Activated CD4-positive, alpha-beta T cell treated with anti-CD3 and anti-CD28 coated beads, Interleukin-2, amount 50 U/mL, for 16 hours (primary cell): ENCODE results near the gene KRT12.
"Not testable (repeated sequence)": the region's sequence is repeated elsewhere in the genome, so short reads cannot be mapped to it uniquely, and the experiment has no call there.

Source experiments
- DNase-seq: peaks from one replicate; pipeline ENCODE4 v3.0.0-alpha.2; 2020

KRT12 gene

GRCh38 chr17:40883626-40884334, 16.8 kb upstream of the KRT12 start:
- no peak for DNase-seq

DNA sequence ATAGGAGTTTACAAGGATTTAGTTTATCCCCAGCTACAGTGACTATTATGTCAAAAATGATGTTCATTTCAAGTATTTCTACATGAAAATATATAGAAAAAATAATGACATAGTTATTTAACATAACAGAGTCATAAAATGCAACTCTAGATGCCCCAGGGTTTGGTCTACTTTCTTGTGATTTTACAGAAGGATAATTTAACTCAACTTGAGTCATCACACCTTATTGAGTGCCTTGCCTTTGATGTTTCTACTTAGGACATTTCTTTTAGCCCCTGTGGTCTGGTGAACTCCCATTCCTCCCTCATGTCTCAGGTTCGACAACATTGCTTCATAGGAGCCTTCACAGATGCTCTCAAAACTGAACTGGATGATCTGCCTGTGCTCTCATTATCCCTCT, 16.0 kb upstream of the KRT12 start:
- DNase-seq: no peak

- no peak for DNase-seq
Observed at GRCh38 chr17:40879026-40879425, 12.0 kb upstream of the KRT12 start.

DNA sequence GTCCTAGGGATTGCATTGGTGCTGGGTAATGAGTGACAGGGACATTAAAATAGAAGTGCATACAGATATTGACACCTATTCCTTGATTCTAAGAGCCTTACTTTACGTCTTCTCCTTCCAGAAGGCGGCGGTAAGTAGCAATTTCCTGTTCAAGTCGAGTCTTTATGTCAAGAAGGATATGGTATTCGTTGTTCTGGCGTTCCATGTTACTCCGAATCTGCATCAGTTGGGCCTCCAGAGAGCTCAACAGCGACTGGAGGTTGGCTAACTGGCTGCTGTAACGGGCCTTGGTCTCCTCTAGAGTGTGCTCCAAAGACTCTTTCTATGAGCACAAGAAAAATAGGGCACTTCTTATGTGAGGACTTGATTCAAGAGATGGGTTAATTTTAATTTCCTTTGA, 11.0 kb upstream of the KRT12 start:
- DNase-seq: no peak

DNA sequence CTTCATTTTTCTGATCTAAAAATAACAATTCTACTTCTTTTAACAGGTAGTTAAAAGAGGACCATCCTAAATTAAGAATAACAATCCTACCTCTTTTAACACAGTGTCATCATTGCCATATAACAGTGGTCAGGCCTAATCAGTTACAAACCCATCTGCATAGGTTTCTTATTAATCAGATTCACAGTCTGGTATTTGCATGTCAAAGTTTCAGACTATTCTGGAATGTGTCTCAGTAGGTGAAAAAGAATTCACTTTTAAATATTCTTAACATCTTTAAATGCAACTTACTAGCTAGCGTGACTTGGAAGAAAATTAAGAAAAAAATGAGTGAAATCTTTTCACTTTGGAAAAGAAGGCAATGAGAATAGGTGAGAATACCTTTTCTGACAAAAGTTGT, 6.8 kb upstream of the KRT12 start:
- no peak for DNase-seq

GRCh38 chr17:40873255-40873654, 6.2 kb upstream of the KRT12 start:
- no peak for DNase-seq

DNA sequence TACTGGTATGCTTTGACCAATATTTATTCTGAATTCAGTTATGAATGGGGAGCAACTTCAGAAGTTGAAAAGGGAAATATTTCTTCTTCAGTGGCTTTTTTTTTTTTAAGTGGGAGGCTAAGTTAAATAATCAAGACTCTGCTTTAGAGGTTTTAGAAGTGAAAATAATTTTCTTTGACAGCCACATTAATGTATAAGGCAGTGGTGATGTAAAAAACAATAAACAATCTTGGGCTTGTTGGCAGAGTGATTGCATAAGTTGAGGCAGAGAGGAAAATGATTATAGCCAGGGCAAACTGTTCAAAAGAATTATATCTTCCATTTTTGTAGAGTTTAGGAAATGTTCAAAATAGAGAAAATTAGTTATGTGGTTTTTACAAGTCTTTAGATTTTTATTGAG, 5.4 kb upstream of the KRT12 start:
- DNase-seq: no peak

DNA sequence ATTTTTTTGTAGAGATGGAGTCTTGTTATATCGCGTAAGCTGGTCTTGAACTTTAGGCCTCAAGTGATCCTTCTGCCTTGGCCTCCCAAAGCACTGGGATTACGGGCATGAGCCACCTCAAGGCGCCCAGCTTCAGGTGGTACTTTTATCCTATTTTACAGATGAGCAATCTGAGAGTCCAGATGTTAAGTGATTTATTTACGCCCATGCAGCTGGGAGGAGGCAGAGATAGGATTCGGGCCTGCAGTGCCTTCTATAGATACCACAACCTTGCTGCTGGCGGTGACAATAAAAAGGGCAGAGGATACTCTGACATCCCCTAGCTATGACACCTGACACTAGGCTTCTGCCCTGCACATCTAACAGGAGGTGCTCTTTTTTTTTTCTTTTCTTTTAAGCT, 4.3 kb upstream of the KRT12 start:
- no peak for DNase-seq

DNA sequence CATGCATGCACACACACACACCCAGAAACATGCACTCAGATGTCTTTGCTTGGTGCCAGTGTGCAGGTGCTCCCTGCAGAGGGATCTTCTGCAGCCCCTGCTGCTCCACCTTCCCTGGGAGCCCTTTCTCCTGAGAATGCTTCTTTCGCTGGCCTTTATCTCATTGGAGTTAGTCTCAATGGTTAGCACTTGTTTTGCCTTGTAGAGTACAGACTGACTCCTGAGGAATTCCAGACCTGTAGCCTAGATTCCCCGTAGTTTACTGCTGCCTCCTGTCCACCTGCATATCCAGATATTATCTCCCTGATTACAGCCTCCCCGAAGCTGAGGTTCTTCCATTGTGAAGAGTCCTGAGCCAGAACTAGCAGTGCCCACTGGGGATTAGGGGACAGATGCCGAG, 3.1 kb upstream of the KRT12 start:
- no peak for DNase-seq

DNA sequence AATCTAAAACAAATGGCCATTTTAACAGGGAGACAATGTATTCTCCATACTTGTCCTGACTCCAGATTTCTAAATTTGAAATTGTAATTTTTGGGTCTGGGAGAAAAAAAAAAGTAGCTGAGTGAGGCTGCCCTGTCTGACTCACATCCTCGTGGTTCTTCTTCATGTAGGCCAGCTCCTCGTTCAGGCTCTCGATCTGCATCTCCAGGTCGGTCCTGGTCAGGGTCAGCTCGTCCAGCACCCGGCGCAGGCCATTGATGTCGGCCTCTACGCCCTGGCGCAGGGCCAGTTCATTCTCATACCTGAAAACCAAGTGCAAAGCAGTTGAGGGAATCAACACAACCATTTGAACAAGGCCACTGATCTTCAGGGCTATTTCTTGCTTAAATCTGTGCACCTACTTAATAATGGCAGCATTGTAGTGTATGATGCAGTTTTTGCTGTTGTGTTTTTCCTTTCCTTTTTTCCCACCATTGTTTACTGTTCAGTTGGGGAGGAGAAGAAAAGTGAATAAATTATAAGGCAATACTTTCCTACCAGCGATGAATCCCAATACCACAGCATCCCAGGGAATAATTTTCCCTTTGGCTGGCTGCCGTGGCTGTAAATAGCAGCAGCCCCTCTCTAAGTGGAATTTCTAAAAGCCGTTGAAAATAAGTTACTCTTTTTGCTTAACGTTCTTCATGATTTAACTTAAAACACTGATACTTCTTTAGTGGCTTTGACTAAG, 2.2 kb downstream of the KRT12 start:
- no peak for DNase-seq

DNA sequence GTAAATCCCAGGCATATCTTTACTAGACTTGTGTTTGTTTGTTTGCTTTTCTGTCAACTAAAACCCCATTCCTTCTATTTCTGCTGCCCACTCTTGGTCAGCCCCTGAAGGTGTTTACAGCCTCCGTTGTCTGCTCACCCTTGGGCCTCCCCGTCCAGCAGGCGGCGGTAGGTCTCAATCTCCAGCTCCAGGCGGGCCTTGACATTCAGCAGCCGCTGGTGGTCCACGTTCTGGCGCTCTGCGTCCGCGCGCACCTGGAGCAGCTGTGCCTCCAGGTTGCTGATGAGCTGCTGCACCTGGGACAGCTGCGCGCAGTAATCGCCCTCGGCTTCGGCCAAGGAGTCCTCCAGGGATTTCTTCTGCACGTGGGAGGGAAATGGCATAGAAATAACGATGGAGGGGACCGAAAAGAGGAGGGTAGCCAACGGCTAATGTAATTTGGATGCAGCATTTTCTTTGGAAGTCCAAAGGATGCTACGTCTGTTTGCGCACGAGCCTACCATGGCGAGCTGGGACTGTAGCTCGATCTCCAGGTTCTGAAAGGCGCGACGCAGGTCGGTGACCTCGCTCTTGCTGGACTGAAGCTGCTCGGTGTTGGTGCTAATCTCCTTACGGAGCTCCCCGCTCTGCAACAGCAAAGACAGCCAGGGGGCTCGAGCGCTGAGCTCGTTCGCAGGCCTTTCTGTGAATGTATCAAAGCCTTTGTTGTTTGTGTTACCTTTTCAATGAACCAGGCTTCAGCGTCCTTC, 3.9 kb downstream of the KRT12 start:
- no peak for DNase-seq

DNA sequence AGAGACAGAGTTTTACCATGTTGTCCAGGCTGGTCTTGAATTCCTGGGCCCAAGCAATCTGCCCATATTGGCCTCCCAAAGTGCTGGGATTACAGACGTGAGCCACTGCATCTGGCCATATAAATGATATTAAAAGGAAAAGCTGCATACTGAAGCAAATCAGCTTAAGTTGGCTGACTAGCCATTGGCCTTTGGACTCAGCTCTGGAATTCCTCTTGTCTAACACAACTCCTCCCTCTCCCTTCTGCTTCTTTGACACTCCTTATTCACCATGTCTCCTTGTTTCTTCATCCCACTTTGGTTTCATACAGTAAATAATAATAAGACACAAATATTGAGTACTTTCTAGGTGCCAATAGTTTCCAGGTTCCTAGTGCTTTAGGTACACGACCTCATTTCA, 7.5 kb downstream of the KRT12 start:
- no peak for DNase-seq

DNA sequence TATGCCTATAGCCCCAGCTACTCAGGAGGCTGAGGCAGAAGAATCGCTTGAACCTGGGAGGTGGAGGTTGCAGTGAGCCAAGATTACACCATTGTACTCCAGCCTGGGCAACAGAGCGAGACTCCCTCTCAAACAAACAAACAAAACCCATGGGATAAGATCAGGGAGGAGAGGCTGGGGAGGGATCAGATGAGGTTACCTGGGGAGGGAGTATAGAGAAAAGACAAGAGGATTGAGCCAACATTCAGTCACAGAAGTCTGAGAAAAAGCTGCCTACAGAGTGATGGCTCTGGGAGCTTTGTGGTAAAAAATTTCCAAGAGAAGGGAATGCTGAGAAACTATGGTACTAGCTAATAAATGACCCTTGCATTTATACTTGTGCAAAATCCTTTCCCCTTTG, 8.4 kb downstream of the KRT12 start:
- DNase-seq: not testable (repeated sequence)

DNA sequence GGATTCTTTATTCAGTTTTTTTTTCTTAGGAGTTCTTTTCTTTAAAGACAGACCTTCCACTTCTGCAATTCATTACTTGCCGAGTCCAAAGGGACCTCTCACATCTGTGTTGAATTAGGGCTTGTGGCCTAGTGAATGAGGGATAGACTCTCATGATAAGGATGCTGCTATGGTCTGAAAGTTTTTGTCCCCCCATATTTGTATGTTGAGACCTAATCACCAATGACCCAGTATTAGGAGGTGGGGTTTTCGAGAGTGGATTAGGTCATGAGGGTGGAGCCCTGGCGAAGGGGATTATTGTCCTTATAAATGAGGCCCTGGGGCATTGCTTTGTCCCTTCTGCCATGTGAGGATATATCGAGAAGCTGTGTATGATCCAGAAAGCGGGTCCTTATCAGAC, 9.5 kb downstream of the KRT12 start:
- no peak for DNase-seq

GRCh38 chr17:40854175-40854814, 12.7 kb downstream of the KRT12 start:
- peak; percentile 8 for DNase-seq

- DNase-seq: no peak
Observed at GRCh38 chr17:40852364-40852763, 14.7 kb downstream of the KRT12 start.

DNA sequence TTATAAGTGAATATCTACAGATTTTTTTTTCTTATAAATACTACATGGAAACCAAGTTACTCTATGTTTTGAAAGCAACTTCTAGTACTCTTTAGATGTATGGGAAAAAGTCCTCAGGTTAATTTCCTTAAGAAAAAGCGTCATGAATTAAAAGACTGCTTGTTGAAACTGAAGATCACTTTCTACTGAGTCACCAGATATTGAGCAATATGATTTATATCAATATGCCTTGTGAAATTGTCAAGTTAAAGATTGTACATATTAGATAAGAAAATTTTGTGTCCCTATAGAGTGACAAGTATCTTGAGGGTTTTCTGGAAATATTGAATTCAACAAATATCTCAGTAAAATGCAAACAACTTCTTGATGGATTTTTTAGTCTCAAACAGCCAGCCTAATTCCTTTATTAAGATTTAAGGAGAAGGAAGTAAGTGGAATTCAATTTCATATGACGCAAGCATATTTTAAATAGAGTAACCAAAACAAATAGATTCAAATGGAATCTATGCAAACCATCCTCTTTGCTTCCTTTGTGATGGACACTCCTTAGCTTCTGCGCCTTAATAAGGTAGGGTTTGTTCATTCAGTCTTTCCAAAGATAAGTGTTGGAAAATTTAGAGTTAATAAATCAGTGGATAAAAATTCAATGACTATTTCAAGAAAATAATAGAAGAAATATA, 16.6 kb downstream of the KRT12 start:
- DNase-seq: no peak

DNA sequence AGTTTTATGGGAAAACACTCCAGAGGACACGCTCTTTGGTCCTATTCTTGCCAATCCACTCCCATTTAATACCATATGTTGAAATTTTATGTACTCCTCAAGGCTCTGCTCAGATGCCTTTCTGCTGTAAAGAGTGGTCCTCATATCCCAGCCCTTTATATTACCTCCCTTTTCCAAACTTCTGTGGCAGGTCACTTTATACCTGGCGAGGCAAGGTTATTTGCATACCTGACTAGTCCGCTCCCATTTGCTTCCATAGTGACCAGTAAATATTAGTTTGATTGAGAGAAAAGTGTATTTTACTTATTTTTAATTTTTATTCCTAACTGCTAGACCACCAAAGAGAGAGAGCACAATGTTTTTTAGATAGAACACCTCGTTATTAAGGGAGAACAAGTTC, 17.3 kb downstream of the KRT12 start:
- no peak for DNase-seq

DNA sequence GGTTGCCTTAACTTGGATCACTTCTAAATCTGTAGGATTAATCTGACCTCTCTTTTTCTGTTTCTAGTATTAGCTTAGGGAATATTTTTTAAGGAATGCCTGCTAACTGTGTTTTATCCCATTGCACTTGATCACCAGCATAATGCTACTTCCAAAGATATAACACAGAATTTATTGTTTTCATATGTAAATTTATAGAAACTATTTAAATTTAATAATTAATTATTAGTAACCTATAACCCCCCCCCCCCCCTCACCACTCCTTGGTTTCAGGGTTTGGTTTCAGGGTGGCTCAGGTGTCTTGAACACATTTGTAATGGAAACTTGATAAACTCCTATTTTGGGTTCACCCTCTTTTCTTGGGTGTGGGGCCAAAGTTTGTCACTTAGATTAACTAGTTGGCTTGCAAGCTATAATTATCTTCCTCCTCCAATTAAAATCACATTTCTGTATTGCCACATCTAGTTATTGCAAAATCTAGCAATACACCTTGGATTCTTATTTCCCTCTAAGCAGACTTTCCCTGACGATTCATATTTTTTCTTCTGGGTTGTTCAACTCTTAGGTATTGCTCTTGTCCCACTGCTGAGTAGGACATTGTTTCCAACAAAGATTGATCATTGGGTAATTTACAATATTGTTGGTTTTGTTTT, 18.3 kb downstream of the KRT12 start:
- no peak for DNase-seq

GRCh38 chr17:40846515-40847144, 20.4 kb downstream of the KRT12 start:
- no peak for DNase-seq

DNA sequence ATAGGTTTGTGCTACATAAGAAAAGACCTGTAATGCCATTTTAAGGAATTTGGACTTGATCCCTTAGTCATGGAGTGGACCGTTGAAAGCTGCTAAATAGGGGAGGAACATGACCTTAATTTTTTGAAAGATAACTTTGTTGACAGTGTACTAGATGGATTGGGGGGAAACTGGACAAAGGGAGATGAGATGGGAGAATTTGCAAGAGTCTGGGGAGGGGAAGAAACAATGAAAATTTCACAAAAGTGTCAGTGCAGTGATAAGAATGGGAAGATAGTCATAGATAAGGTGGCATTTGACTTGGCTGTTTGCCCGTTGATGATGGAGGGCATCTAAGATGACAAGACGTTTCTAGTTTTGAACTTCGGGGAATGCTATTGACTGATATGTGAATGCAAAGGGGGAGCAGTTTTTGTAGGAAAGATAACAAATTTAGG, 22.3 kb downstream of the KRT12 start:
- DNase-seq: no peak

DNA sequence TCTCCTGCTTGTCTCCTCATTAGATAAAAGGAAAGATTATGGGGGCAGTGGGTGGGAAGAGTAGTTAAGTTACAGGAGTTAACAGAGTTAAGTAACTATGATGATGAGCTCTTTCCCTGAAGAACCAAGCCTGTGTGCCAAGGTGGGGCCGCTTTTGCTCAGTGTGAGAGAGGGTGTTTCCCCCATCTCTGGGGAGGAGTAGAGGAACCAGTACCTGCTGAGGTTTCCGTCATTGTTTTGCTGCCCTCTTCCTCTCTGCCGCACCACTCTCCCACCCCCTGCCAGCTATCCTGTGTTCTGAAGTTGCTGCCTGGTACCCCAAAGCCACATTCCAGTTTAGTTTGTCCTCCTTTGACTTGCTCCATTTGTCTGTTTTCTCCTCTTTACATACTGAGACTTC, 23.8 kb downstream of the KRT12 start:
- DNase-seq: no peak
